Memory B cell (primary cell): ENCODE data around the gene ADAMTS3.

Experiments used
- ATAC-seq: fragments of 150-1000 bp; cut with Tn5 transposase; 2 replicates; pipeline ENCODE4 v1.10.0; 2021; ENCODE audit warnings: low read depth, mild to moderate bottlenecking, moderate library complexity
- DNase-seq, 2 donors: peaks; one replicate each; pipeline ENCODE4 v3.0.0; 2022; ENCODE audit warnings: low spot score in 2 of 2
- H3K27ac Mint-ChIP-seq: one replicate; pipeline ENCODE4 v1.8.0; 2022; ENCODE audit warnings: mild to moderate bottlenecking, moderate library complexity, mixed read lengths
- H3K27me3 Mint-ChIP-seq: one replicate; pipeline ENCODE4 v1.8.0; 2022; ENCODE audit warnings: mixed read lengths
- H3K36me3 Mint-ChIP-seq: one replicate; pipeline ENCODE4 v1.8.0; 2022; ENCODE audit warnings: mild to moderate bottlenecking, mixed read lengths
- H3K4me1 Mint-ChIP-seq: one replicate; pipeline ENCODE4 v1.8.0; 2022; ENCODE audit warnings: mixed read lengths
- H3K4me3 Mint-ChIP-seq: one replicate; pipeline ENCODE4 v1.8.0; 2022; ENCODE audit warnings: mild to moderate bottlenecking, moderate library complexity, mixed read lengths
- H3K9me3 Mint-ChIP-seq: one replicate; pipeline ENCODE4 v1.8.0; 2022; ENCODE audit warnings: mixed read lengths

Gene ADAMTS3

GRCh38 chr4:72471816-72472215 lies 97.2 kb downstream of the ADAMTS3 start:
- Mint-ChIP-seq H3K9me3 (peaks cover 2% of the 10 kb centered on the region), H3K27me3 (no peaks in the 10 kb centered on the region), H3K27ac (no peak overlapping the region), H3K4me3 (no peak overlapping the region), H3K4me1 (no peaks in the 10 kb centered on the region), H3K36me3 (no peaks in the 10 kb centered on the region)
- DNase-seq (no peak), ATAC-seq (no peak)

- no peak overlapping the region for H3K4me3 Mint-ChIP-seq
- no peaks in the 10 kb centered on the region for H3K36me3 Mint-ChIP-seq
- no peaks in the 10 kb centered on the region for H3K9me3 Mint-ChIP-seq
- DNase-seq (no peak), ATAC-seq (no peak)
- H3K4me1 Mint-ChIP-seq = no peaks in the 10 kb centered on the region
- no peak overlapping the region for H3K27ac Mint-ChIP-seq
- H3K27me3 Mint-ChIP-seq = no peaks in the 10 kb centered on the region
Measured at GRCh38 chr4:72468904-72469502, 100.0 kb downstream of the ADAMTS3 start.

- no peaks in the 10 kb centered on the region for H3K27me3 Mint-ChIP-seq
- DNase-seq (no peak), ATAC-seq (no peak)
- no peak overlapping the region for H3K27ac Mint-ChIP-seq
- H3K4me1 Mint-ChIP-seq = no peaks in the 10 kb centered on the region
- H3K9me3 Mint-ChIP-seq = no peaks in the 10 kb centered on the region
- H3K4me3 Mint-ChIP-seq = no peak overlapping the region
- no peaks in the 10 kb centered on the region for H3K36me3 Mint-ChIP-seq
Measured at GRCh38 chr4:72467633-72468032, 101.4 kb downstream of the ADAMTS3 start.

- no peak for DNase-seq
- ATAC-seq = no peak
- Mint-ChIP-seq H3K27ac (no peak overlapping the region), H3K9me3 (no peaks in the 10 kb centered on the region), H3K4me3 (no peak overlapping the region), H3K4me1 (no peaks in the 10 kb centered on the region), H3K27me3 (no peaks in the 10 kb centered on the region), H3K36me3 (no peaks in the 10 kb centered on the region)
Measured at GRCh38 chr4:72463724-72464123, 105.3 kb downstream of the ADAMTS3 start.

- H3K4me1 Mint-ChIP-seq = no peaks in the 10 kb centered on the region
- ATAC-seq (no peak), DNase-seq (no peak)
- no peak overlapping the region for H3K4me3 Mint-ChIP-seq
- peaks cover 1% of the 10 kb centered on the region for H3K9me3 Mint-ChIP-seq
- H3K27ac Mint-ChIP-seq = no peak overlapping the region
- no peaks in the 10 kb centered on the region for H3K36me3 Mint-ChIP-seq
- H3K27me3 Mint-ChIP-seq = no peaks in the 10 kb centered on the region
Measured at GRCh38 chr4:72457158-72457557, 111.9 kb downstream of the ADAMTS3 start.

GRCh38 chr4:72451349-72451748 lies 117.7 kb downstream of the ADAMTS3 start:
- Mint-ChIP-seq H3K27me3 (no peaks in the 10 kb centered on the region), H3K36me3 (no peaks in the 10 kb centered on the region), H3K4me1 (no peaks in the 10 kb centered on the region), H3K27ac (no peak overlapping the region), H3K4me3 (no peak overlapping the region), H3K9me3 (peaks cover 1% of the 10 kb centered on the region)
- DNase-seq (no peak), ATAC-seq (no peak)

GRCh38 chr4:72449705-72450104 lies 119.3 kb downstream of the ADAMTS3 start:
- Mint-ChIP-seq H3K4me1 (no peaks in the 10 kb centered on the region), H3K27ac (no peak overlapping the region), H3K27me3 (peaks cover 1% of the 10 kb centered on the region), H3K36me3 (no peaks in the 10 kb centered on the region), H3K9me3 (peaks cover 1% of the 10 kb centered on the region), H3K4me3 (no peak overlapping the region)
- no peak for DNase-seq
- ATAC-seq = no peak

- no peak for DNase-seq
- Mint-ChIP-seq H3K36me3 (no peaks in the 10 kb centered on the region), H3K27me3 (peaks cover 3% of the 10 kb centered on the region), H3K9me3 (no peaks in the 10 kb centered on the region), H3K4me3 (no peak overlapping the region), H3K27ac (no peak overlapping the region), H3K4me1 (no peaks in the 10 kb centered on the region)
- no peak for ATAC-seq
Measured at GRCh38 chr4:72448231-72448630, 120.8 kb downstream of the ADAMTS3 start.

GRCh38 chr4:72446353-72447055 lies 122.5 kb downstream of the ADAMTS3 start:
- no peaks in the 10 kb centered on the region for H3K36me3 Mint-ChIP-seq
- H3K4me1 Mint-ChIP-seq = no peaks in the 10 kb centered on the region
- H3K4me3 Mint-ChIP-seq = no peak overlapping the region
- ATAC-seq (no peak), DNase-seq (no peak)
- H3K27ac Mint-ChIP-seq = no peak overlapping the region
- peaks cover 3% of the 10 kb centered on the region for H3K27me3 Mint-ChIP-seq
- no peaks in the 10 kb centered on the region for H3K9me3 Mint-ChIP-seq

GRCh38 chr4:72444092-72444491 lies 124.9 kb downstream of the ADAMTS3 start:
- H3K27me3 Mint-ChIP-seq = peaks cover 3% of the 10 kb centered on the region
- H3K27ac Mint-ChIP-seq = no peak overlapping the region
- H3K9me3 Mint-ChIP-seq = no peaks in the 10 kb centered on the region
- H3K4me1 Mint-ChIP-seq = no peaks in the 10 kb centered on the region
- no peak for DNase-seq
- no peak for ATAC-seq
- H3K4me3 Mint-ChIP-seq = no peak overlapping the region
- no peaks in the 10 kb centered on the region for H3K36me3 Mint-ChIP-seq

GRCh38 chr4:72442715-72443114 lies 126.3 kb downstream of the ADAMTS3 start:
- peaks cover 3% of the 10 kb centered on the region for H3K27me3 Mint-ChIP-seq
- no peak for DNase-seq
- H3K4me3 Mint-ChIP-seq = no peak overlapping the region
- no peak overlapping the region for H3K27ac Mint-ChIP-seq
- no peaks in the 10 kb centered on the region for H3K4me1 Mint-ChIP-seq
- H3K36me3 Mint-ChIP-seq = no peaks in the 10 kb centered on the region
- no peak for ATAC-seq
- H3K9me3 Mint-ChIP-seq = no peaks in the 10 kb centered on the region

GRCh38 chr4:72442147-72442546 lies 126.9 kb downstream of the ADAMTS3 start:
- ATAC-seq (no peak), DNase-seq (no peak)
- Mint-ChIP-seq H3K4me1 (no peaks in the 10 kb centered on the region), H3K27ac (no peak overlapping the region), H3K27me3 (peaks cover 3% of the 10 kb centered on the region), H3K36me3 (no peaks in the 10 kb centered on the region), H3K4me3 (no peak overlapping the region), H3K9me3 (no peaks in the 10 kb centered on the region)

GRCh38 chr4:72440386-72440785 lies 128.6 kb downstream of the ADAMTS3 start:
- H3K27me3 Mint-ChIP-seq = peaks cover 3% of the 10 kb centered on the region
- no peaks in the 10 kb centered on the region for H3K4me1 Mint-ChIP-seq
- no peaks in the 10 kb centered on the region for H3K36me3 Mint-ChIP-seq
- no peak for ATAC-seq
- H3K4me3 Mint-ChIP-seq = no peak overlapping the region
- no peaks in the 10 kb centered on the region for H3K9me3 Mint-ChIP-seq
- no peak overlapping the region for H3K27ac Mint-ChIP-seq
- DNase-seq = no peak

GRCh38 chr4:72432975-72433374 lies 136.0 kb downstream of the ADAMTS3 start:
- Mint-ChIP-seq H3K4me1 (no peaks in the 10 kb centered on the region), H3K27me3 (no peaks in the 10 kb centered on the region), H3K4me3 (no peak overlapping the region), H3K36me3 (no peaks in the 10 kb centered on the region), H3K9me3 (no peaks in the 10 kb centered on the region), H3K27ac (no peak overlapping the region)
- no peak for ATAC-seq
- no peak for DNase-seq

GRCh38 chr4:72432282-72432681 lies 136.7 kb downstream of the ADAMTS3 start:
- H3K4me3 Mint-ChIP-seq = no peak overlapping the region
- H3K27ac Mint-ChIP-seq = no peak overlapping the region
- no peaks in the 10 kb centered on the region for H3K9me3 Mint-ChIP-seq
- no peaks in the 10 kb centered on the region for H3K27me3 Mint-ChIP-seq
- no peaks in the 10 kb centered on the region for H3K36me3 Mint-ChIP-seq
- no peaks in the 10 kb centered on the region for H3K4me1 Mint-ChIP-seq
- ATAC-seq = no peak
- no peak for DNase-seq
